ENCODE data around the gene MLXIP. TPM values are rescaled to one million over a fixed set of nuclear protein-coding genes. Genes with fewer than 3 reads are reported as not detected.

The MLXIP gene
- total RNA-seq, 6 donors from 2014 or later, result 30.4 to 167 (median 55.0) TPM

DNA sequence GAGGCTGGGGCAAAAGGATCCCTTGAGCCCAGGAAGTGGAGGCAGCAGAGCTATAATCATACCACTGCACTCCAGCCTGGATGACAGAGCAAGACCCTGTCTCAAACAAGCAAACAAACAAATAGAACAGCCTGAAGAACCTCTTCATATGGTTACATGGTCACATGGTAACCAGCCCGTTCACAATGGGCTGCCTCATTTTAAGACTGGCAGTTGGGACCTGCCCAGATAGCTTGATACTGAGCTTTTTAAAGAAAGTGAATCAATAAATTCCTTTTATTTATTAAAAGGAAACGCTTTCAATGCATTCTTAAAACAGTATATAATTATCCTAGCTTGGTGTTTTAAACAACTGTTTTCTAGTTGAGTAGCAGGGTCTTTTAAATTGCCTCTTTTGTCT lies 10.5 kb downstream of the MLXIP start:
- Histone ChIP-seq H3K27me3 (no peaks in the 10 kb centered on the region), H3K9me3 (no peaks in the 10 kb centered on the region), H3K27ac (peak overlapping the region in 2 of 4 donors; percentile 61 to 63), H3K4me1 (peaks cover 27 to 80% (median 44%) of the 10 kb centered on the region in 4 donors), H3K4me3 (no peak overlapping the region), H3K36me3 (peaks cover 0 to 28% (median 10%) of the 10 kb centered on the region in 4 donors)
- 39 to 46% methylated on average over 2 of the region's 2 CpGs for WGBS, 2 donors
- ATAC-seq (ENCODE audit: low FRiP score in 2 of 2), result no peak
- no peak for DNase-seq
- no peak for TF ChIP-seq POLR2A (IDR thresholded peaks at IDR 0.05)
- TF ChIP-seq EP300 (IDR thresholded peaks at IDR 0.05), result no peak
- TF ChIP-seq, protein P1, sequence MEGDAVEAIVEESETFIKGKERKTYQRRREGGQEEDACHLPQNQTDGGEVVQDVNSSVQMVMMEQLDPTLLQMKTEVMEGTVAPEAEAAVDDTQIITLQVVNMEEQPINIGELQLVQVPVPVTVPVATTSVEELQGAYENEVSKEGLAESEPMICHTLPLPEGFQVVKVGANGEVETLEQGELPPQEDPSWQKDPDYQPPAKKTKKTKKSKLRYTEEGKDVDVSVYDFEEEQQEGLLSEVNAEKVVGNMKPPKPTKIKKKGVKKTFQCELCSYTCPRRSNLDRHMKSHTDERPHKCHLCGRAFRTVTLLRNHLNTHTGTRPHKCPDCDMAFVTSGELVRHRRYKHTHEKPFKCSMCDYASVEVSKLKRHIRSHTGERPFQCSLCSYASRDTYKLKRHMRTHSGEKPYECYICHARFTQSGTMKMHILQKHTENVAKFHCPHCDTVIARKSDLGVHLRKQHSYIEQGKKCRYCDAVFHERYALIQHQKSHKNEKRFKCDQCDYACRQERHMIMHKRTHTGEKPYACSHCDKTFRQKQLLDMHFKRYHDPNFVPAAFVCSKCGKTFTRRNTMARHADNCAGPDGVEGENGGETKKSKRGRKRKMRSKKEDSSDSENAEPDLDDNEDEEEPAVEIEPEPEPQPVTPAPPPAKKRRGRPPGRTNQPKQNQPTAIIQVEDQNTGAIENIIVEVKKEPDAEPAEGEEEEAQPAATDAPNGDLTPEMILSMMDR (IDR thresholded peaks at IDR 0.05), result no peak
- no peak for TF ChIP-seq POLR2AphosphoS5 (IDR thresholded peaks at IDR 0.05)

DNA sequence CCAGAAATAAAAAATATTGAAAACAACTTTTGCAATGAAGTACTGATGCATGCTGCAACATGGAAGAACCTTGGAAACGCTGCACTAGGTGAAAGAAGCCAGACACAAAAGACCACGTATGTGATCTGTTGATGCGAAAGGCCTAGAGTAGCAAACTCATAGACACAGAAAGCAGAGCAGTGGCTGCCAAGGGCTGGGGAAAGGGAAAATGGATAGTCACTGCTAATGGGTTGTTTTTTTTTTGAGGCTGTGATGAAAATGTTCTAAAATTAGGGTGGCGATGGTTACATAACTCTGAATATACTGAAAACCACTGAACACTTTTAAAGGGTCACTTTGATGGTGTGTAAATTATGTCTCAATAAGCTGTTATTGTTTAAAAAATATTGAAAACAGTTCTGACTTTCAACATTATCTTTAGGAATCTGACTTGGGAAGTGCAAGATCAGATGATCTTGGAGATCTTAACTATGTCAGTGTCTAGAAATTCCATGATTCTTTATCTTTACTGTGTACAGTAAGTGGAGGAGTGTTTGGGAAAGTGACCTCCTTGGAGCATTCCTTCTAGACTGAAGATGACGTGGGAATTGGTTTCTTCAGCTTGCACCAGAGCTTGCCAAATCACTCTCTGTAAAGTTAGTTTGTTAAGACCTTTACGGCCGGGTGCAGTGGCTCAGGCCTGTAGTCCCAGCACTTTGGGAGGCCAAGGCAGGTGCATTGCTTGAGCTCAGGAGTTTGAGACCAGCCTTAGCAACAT lies 12.4 kb downstream of the MLXIP start:
- DNase-seq (peak in 1 of 2 donors; percentile 64), ATAC-seq (ENCODE audit: low FRiP score in 2 of 2) (peak; percentile 74 to 78)
- no peaks in the 10 kb centered on the region for H3K9me3 ChIP-seq
- peaks cover 0 to 10% (median under 1%) of the 10 kb centered on the region in 4 donors for H3K36me3 ChIP-seq
- TF ChIP-seq, protein P1 (IDR thresholded peaks at IDR 0.05), result no peak
- no peak for TF ChIP-seq POLR2A (IDR thresholded peaks at IDR 0.05)
- no peak for TF ChIP-seq EP300 (IDR thresholded peaks at IDR 0.05)
- peak overlapping the region; percentile 31 to 77 (median 50) for H3K27ac ChIP-seq
- no peaks in the 10 kb centered on the region for H3K27me3 ChIP-seq
- peaks cover 30 to 68% (median 46%) of the 10 kb centered on the region in 4 donors for H3K4me1 ChIP-seq
- WGBS, 2 donors, result 42 to 52% methylated on average over 7 of the region's 7 CpGs
- no peak overlapping the region for H3K4me3 ChIP-seq

DNA sequence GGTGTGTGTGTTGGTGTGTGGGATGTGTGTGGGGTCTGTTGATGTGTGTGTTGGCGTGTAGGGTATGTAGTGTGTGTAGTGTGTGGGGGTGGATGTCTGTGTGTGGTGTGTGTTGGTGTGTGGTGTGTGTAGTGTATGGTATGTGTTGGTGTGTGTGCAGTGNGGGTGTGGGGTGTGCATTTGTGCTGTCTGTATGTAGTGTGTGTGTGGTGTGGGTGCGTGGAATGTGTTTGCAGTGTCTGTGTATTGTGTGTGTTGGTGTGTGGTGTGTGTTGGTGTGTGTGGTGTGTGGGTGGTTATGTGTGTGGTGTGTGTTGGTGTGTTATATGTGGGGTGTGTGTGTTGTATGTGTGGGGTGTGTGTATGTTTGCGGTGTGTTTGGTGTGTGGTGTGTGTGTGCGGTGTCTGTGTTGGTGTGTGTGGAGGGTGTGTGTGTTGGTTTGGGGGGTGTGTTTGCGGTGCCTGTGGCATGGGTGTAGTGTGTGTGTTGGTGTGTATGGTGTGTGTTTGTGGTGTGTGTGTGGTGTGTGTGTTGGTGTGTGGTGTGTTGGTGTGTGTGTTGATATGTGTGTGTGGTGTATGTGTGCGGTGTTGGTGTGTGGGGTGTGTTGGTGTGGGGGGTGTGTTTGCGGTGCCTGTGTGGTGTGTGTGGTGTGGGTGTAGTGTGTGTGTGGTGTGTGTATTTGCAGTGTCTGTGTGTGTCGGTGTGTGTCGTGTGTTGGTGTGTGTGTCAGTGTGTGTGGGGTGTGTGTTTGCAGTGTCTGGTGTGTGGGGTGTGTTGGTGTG lies 14.7 kb downstream of the MLXIP start:
- no peaks in the 10 kb centered on the region for H3K36me3 ChIP-seq
- peak overlapping the region in 2 of 4 donors; percentile 9 to 77 for H3K27ac ChIP-seq
- peaks cover 48 to 68% (median 64%) of the 10 kb centered on the region in 4 donors for H3K4me1 ChIP-seq
- no peak overlapping the region for H3K4me3 ChIP-seq
- DNase-seq (no peak), ATAC-seq (ENCODE audit: low FRiP score in 2 of 2) (no peak)
- no peaks in the 10 kb centered on the region for H3K9me3 ChIP-seq
- H3K27me3 ChIP-seq, result no peaks in the 10 kb centered on the region
- 90 to 93% methylated on average over 9 of the region's 9 CpGs for WGBS, 2 donors
- TF ChIP-seq EP300 (IDR thresholded peaks at IDR 0.05), result no peak

DNA sequence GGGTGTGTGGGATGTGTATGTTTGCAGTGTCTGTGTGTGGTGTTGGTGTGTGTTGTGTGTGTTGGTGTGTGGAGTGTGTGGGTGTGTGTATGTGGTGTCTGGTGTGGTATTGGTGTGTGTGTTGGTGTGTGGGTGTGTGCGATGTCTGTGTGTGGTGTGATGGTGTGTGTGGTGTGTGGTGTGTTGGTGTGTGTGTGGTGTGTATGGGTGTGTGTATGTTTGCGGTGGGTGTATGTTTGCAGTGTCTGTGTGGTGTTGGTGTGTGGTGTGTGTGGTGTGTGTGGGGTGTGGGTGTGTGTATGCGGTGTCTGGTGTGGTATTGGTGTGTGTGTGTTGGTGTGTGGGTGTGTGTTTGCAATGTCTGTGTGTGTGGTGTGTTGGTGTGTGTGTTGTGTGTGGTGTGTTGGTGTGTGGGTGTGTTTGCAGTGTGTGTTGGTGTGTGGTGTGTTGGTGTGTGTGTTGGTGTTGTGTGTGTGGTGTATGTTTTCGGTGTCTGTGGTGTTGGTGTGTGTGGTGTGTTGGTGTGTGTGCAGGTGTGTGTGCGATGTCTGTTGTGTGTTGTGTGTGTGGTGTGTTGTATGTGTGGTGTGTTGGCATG lies 15.7 kb downstream of the MLXIP start:
- 94 to 95% methylated on average over 5 of the region's 5 CpGs for WGBS, 2 donors
- Histone ChIP-seq H3K4me3 (no peak overlapping the region), H3K36me3 (no peaks in the 10 kb centered on the region), H3K9me3 (no peaks in the 10 kb centered on the region), H3K27ac (peak overlapping the region in 3 of 4 donors; percentile 40 to 70 (median 56)), H3K27me3 (no peaks in the 10 kb centered on the region), H3K4me1 (peaks cover 51 to 68% (median 64%) of the 10 kb centered on the region in 4 donors)
- no peak for DNase-seq
- TF ChIP-seq, protein P1 (IDR thresholded peaks at IDR 0.05), result no peak
- TF ChIP-seq POLR2A (IDR thresholded peaks at IDR 0.05) (no peak), POLR2AphosphoS5 (IDR thresholded peaks at IDR 0.05) (no peak)
- no peak for ATAC-seq (ENCODE audit: low FRiP score in 2 of 2)
